Stimulated activated CD8-positive, alpha-beta memory T cell treated with anti-CD3 and anti-CD28 coated beads, Interleukin-4, amount 100 ng/mL, for 4 hours (primary cell): Measurements from ENCODE around the gene CFDP1.
"Not testable (repeated sequence)": the region's sequence is repeated elsewhere in the genome, so short reads cannot be mapped to it uniquely, and the experiment has no call there.

Experiments
- DNase-seq, 2 donors: peaks; one replicate each; pipeline ENCODE4 v3.0.0-alpha.2; 2020; ENCODE audit warnings: low read depth in 2 of 2, low spot score in 1 of 2

Gene CFDP1

GRCh38 chr16:75298267-75298666 lies 135.0 kb downstream of the CFDP1 start:
- DNase-seq: no peak

GRCh38 chr16:75296606-75297005 lies 136.7 kb downstream of the CFDP1 start:
- no peak for DNase-seq

DNA sequence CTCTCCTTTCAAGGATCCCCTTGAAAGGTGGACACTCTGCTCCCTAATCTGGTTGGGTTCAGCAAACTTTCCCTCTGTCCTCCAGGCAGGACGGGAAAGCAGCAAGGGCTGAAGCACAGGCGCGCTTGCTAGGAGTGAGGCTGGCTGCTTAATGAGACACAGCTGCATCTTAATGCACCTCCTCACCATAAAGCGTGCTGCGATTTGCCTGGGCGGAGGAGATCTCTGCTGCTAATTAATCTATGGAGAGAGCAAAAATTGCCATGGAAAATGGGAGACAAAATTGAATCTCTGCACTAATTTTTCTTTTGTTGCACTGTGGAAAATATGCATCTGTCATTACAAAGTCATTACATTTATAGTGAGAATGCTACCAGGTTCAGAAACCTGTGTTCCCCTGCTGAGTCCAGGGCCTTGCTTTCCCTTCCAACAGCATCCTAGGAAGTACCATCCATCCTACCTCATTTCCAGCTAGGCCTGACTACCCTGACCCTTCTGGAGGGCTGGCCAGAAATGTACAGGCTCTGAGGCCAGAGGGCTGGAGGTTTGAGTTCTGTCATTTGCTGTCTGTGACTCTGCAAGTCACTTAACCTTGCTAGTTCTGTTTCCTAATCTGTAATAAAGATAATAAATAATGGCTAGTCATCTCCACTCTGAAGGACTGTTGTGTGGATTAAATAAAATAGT lies 138.4 kb downstream of the CFDP1 start:
- DNase-seq: no peak

GRCh38 chr16:75293772-75294171 lies 139.5 kb downstream of the CFDP1 start:
- DNase-seq: no peak

DNA sequence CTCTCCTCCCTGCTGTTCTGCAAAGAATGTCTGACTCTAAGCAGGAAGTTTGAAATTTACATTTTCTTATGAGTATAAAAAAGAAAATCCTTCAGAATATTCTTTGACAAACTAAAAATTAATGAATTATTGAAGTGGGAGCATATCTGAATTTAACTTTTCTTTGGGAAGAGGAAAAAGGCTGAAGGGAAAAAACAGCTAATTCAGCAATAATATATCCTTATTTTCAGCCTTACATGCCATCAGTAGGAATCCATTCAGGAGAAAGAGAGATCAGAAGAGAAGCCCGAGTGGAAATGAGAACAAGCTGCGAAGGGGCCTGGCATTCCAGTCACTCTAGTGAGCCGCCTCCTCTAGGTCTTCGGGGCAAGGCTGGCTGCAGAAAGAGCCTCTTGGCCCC lies 140.1 kb downstream of the CFDP1 start:
- DNase-seq: no peak

DNA sequence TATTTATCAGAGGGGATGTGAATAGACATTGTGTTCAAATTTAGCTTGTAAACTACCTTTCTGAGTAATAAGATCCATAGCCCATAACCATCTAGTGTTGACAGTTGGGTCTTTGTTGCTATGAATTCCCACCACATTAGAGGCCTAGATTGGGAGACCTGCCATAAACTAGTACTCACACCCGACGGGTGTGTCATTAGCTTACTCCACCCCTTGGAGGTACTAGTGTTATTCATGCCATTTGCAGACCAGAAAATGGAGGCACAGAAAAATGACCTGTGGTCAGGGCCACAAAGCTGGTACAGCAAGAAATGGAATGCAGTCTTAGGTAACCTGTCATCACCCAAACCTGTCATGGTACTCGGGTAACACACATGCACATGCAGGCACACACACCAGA lies 140.6 kb downstream of the CFDP1 start:
- DNase-seq: no peak

DNA sequence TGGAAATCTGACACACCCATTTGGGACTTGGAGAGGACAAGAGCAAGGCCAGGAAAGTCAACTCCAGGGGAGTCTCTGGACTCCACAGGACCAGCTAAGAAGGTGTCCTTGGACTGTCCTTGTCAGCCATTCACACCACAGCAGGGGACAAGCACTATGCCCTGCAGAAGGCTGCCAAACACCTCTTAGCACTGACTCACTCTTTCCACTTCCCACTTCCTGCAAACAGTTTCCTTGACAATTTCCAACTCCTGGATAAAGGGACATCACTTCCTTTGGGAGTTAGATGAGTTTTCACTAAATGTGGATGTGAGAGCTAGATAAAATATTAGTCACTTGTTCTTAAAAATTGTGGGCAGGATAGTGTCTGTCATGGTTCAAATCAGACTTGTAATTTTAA lies 144.1 kb downstream of the CFDP1 start:
- no peak for DNase-seq

- peak; percentile 4 to 12 for DNase-seq
Measured at GRCh38 chr16:75288596-75289120, 144.6 kb downstream of the CFDP1 start.

- no peak for DNase-seq
Measured at GRCh38 chr16:75288181-75288580, 145.1 kb downstream of the CFDP1 start.

- DNase-seq: no peak
Measured at GRCh38 chr16:75287708-75288107, 145.6 kb downstream of the CFDP1 start.

DNA sequence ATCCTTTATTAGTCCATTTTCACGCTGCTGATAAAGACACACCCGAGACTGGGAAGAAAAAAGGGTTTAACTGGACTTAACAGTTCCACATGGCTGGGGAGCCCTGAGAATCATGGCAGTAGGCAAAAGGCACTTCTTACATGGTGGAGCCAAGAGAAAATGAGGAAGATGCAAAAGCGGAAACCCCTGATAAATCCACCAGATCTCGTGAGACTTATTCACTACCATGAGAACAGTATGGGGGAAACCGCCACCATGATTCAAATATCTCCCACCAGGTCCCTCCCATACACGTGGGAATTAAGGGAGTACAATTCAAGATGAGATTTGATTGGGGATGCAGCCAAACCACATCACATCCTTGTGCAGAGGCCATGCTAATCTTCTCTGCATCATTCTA lies 146.9 kb downstream of the CFDP1 start:
- DNase-seq: no peak

GRCh38 chr16:75282466-75283281 lies 150.6 kb downstream of the CFDP1 start:
- no peak for DNase-seq

DNA sequence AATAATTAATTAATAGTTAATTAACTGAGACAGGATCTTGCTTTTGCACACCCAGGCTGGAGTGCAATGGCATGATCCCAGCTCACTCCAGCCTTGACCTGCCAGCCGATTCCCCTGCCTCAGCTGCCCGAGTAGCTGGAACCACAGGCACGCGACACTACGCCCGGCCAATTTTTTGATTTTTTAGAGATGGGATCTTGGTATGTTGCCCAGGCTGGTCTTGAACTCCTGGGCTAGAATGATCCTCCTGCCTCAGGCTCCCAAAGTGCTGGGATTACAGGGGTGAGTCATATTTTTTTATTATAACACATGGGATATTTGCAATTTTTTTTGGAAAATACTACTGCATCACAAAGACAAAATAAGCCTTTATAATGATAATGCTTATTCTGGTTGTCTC lies 151.5 kb downstream of the CFDP1 start:
- no peak for DNase-seq

GRCh38 chr16:75281009-75281408 lies 152.3 kb downstream of the CFDP1 start:
- not testable (repeated sequence) for DNase-seq

- DNase-seq: no peak
Measured at GRCh38 chr16:75280331-75280804, 152.9 kb downstream of the CFDP1 start.

DNA sequence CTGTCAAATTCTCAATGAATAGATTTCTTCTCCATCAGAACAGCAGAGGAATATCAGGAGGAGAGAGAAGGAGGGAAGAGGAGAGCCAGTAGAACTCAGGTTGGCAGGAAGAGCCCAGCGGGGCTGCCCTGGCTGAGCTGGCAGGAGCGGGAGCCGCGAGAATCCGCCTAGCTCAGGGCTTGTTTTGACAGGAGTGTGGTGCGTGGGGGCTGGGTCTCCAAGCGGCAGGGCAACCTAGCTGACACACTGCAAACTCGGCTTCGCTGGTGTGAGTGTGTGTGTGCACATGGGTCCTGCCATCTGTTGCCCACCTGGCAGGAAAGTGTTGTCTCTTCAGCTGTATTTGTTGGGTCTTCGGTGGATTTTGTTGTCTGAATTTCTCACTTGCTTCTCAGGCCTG lies 154.0 kb downstream of the CFDP1 start:
- DNase-seq: no peak

GRCh38 chr16:75273054-75273925 lies 160.0 kb downstream of the CFDP1 start:
- DNase-seq: no peak

DNA sequence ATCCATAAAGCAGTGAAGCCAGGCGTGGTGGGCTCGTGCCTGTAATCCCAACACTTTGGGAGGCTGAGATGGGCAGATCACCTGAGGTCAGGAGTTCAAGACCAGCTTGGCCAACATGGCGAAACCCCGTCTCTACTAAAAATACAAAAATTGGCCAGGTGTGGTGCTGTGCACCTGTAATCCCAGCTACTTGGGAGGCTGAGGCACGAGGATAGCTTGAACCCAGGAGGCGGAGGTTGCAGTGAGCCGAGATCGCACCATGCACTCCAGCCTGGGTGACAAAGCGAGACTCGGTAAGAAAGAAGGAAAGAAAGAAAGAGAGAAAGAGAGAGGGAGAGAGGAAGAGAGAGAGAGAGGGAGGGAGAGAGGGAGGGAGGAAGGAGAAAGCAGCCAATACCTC lies 160.7 kb downstream of the CFDP1 start:
- DNase-seq: not testable (repeated sequence)

GRCh38 chr16:75272097-75272551 lies 161.2 kb downstream of the CFDP1 start:
- no peak for DNase-seq

GRCh38 chr16:75271441-75272096 lies 161.7 kb downstream of the CFDP1 start:
- DNase-seq: no peak

- not testable (repeated sequence) for DNase-seq
Measured at GRCh38 chr16:75269358-75269757, 163.9 kb downstream of the CFDP1 start.
